HepG2 (cell line): ENCODE data around the gene ACBD6. TPM values are rescaled to one million over a fixed set of nuclear protein-coding genes. Genes with fewer than 3 reads are reported as not detected.

Experiments used
- ATAC-seq: fragments of 200-7000 bp; cut with Tn5 transposase; 3 replicates; pipeline ENCODE4 v1.9.1; 2020; ENCODE audit warnings: mild to moderate bottlenecking, moderate library complexity
- BruUV-seq: library from RNA; stranded (reverse); fragments of 400-500 nt; replicated peaks from 2 replicates; lab custom pipeline; 2021; lab: Mats Ljungman, UMichigan
- CTCF ChIA-PET: fragments of 300-600 bp; formaldehyde crosslinking; extraction: SDS; loops from one replicate; lab custom pipeline; 2021; ENCODE audit warnings: low total read pairs, inconsistent platforms, low intra/inter-chr PET ratio; lab: Yijun Ruan, JAX
- POLR2A ChIA-PET: fragments of 350-600 bp; sonication (Branson Sonifier 250); formaldehyde crosslinking; loops from one replicate; lab custom pipeline; 2020; ENCODE audit warnings: antibody characterized with exemption, inconsistent platforms; lab: Yijun Ruan, JAX
- DNase-seq: peaks from one replicate; pipeline ENCODE4 v3.0.0-alpha.2; 2015; ENCODE audit warnings: low spot score
- FAIRE-seq: peaks from 3 replicates; lab custom pipeline; 2011; peaks lifted over from hg19 to GRCh38; lab: Jason Lieb, UNC
- H2AFZ ChIP-seq: one replicate; pipeline ENCODE4 v1.6.1; 2011; ENCODE audit warnings: low read length, inconsistent platforms
- H3K27ac ChIP-seq: fragments of 300-600 bp; 3 replicates; pipeline ENCODE4 v1.8.0; 2011; ENCODE audit warnings: mixed run types, mild to moderate bottlenecking, mixed read lengths, low read length, inconsistent platforms; ENCODE audit not compliant: insufficient read depth; ENCODE audit errors: extremely low read length
- H3K27me3 ChIP-seq, 2 experiments: fragments of 200-600 bp in 1 of 2; 2 replicates in 1 of 2; 3 replicates in 1 of 2; pipeline versions ENCODE4 v1.6.0 to v1.8.0; 2011; ENCODE audit warnings: low read length in 2 of 2, mild to moderate bottlenecking in 2 of 2, moderate library complexity in 2 of 2, inconsistent platforms in 1 of 2; ENCODE audit not compliant: insufficient read depth in 2 of 2, control insufficient read depth in 1 of 2
- H3K36me3 ChIP-seq, 2 experiments: fragments of 200-600 bp in 1 of 2; replicated peaks in 1 of 2; 2 replicates in 1 of 2; 3 replicates in 1 of 2; pipeline versions ENCODE4 v1.5.1 to v1.8.0; 2011; ENCODE audit warnings: low read length in 2 of 2, inconsistent platforms in 1 of 2; ENCODE audit not compliant: insufficient read depth in 2 of 2, control insufficient read depth in 1 of 2
- H3K4me1 ChIP-seq: 2 replicates; pipeline ENCODE4 v1.5.1; 2012; ENCODE audit warnings: low read length, inconsistent platforms; ENCODE audit not compliant: insufficient read depth
- H3K4me2 ChIP-seq: 2 replicates; pipeline ENCODE4 v1.6.0; 2011; ENCODE audit warnings: low read depth, low read length, inconsistent platforms
- H3K4me3 ChIP-seq, 3 experiments: fragments of 200-600 bp in 1 of 3; sonication (generic), shearing (Covaris generic) in 1 of 3; replicated peaks in 1 of 3; 2 replicates each; pipeline ENCODE4 v1.5.1; 2011 to 2016; ENCODE audit warnings: low read length in 3 of 3, inconsistent platforms in 2 of 3, low read depth in 2 of 3, mild to moderate bottlenecking in 2 of 3, control low read depth in 1 of 3, mixed read lengths in 1 of 3; ENCODE audit not compliant: insufficient read depth in 1 of 3
- H3K79me2 ChIP-seq: one replicate; pipeline ENCODE4 v1.6.1; 2011; ENCODE audit warnings: low read length, inconsistent platforms; ENCODE audit not compliant: insufficient read depth
- H3K9ac ChIP-seq: 2 replicates; pipeline ENCODE4 v1.6.0; 2011; ENCODE audit warnings: mild to moderate bottlenecking, low read depth, low read length, inconsistent platforms; ENCODE audit not compliant: insufficient read depth
- H3K9me3 ChIP-seq: 2 replicates; pipeline ENCODE4 v1.5.1; 2012; ENCODE audit warnings: mild to moderate bottlenecking, low read length
- H4K20me1 ChIP-seq: 2 replicates; pipeline ENCODE4 v1.6.0; 2011; ENCODE audit warnings: inconsistent platforms, mild to moderate bottlenecking, low read length, moderate library complexity; ENCODE audit not compliant: insufficient read depth
- DZIP1 ChIP-seq: sonication (generic); formaldehyde crosslinking; IDR thresholded peaks from 2 replicates; pipeline ENCODE4 v1.5.0; 2020; ENCODE audit warnings: mild to moderate bottlenecking, missing genetic modification reagents
- KLF11 ChIP-seq: IDR thresholded peaks from 2 replicates; pipeline ENCODE4 v1.6.1; 2016; ENCODE audit warnings: missing compliant biosample characterization
- MIER3 ChIP-seq: IDR thresholded peaks from 2 replicates; pipeline ENCODE4 v1.6.1; 2016; ENCODE audit warnings: missing compliant biosample characterization, borderline replicate concordance
- NRL ChIP-seq: sonication (generic); formaldehyde crosslinking; IDR thresholded peaks from 2 replicates; pipeline ENCODE4 v1.5.0; 2020; ENCODE audit warnings: missing genetic modification reagents, mild to moderate bottlenecking, moderate library complexity, borderline replicate concordance
- TAF1 ChIP-seq: sonication (generic); formaldehyde crosslinking; IDR thresholded peaks from 2 replicates; pipeline ENCODE4 v1.4.0; 2020; ENCODE audit warnings: missing genetic modification reagents
- ZNF83 ChIP-seq: sonication (generic); formaldehyde crosslinking; IDR thresholded peaks from 2 replicates; pipeline ENCODE4 v1.4.0; 2020; ENCODE audit warnings: missing genetic modification reagents, mild to moderate bottlenecking, borderline replicate concordance
- WGBS: methylation state at CpG from one replicate; pipeline ENCODE4 v1.1.6; 2017; ENCODE audit warnings: low lambda C conversion rate; 5-methylcytosine and 5-hydroxymethylcytosine counted together
- in situ Hi-C: cut with HindIII; loops from 2 replicates; pipeline ENCODE4 v1.10.0; 2017; ENCODE audit warnings: low pct_unique_long_range_greater_than_20kb; ENCODE audit not compliant: extremely low pct_ligation_motif_present
- intact Hi-C: fragments of 100-400 bp; cut with micrococcal nuclease; formaldehyde crosslinking; loops from one replicate; pipeline ENCODE4 v1.10.0; 2022; ENCODE audit not compliant: unreplicated experiment
- polyA plus RNA-seq, 8 experiments: library from polyadenylated mRNA; depleted of rRNA in 3 of 8; stranded (reverse) in 7 of 8; unstranded in 1 of 8; fragments of >200 nt; fragmentation: Illumina TruSeq in 4 of 8; extraction: Trizol in 4 of 8; gene quantifications; 2 replicates each; pipeline versions ENCODE4 v1.2.1 to v1.2.3, GENCODE V29; 2011 to 2016; ENCODE audit warnings: low read depth in 4 of 8, missing spikeins in 1 of 8, mixed read lengths in 1 of 8; ENCODE audit not compliant: insufficient read depth in 1 of 8
- total RNA-seq, 5 experiments: library from RNA; depleted of rRNA; stranded (reverse); fragments of >200 nt; fragmentation: Illumina TruSeq; extraction: Trizol; gene quantifications; 2 replicates each; pipeline ENCODE4 v1.2.3, GENCODE V29; 2016; ENCODE audit warnings: low read depth in 1 of 5

ACBD6 gene
- total and polyA plus RNA-seq, 2 of the 13 experiments (the other 11 are each of a cell fraction or from before 2014, with no cell fraction given) = 33.5 to 47.2 TPM

- FAIRE-seq (no peak), DNase-seq (no peak), ATAC-seq (no peak)
- no peak overlapping the region for H3K4me3 ChIP-seq
- no peaks in the 10 kb centered on the region for H3K9me3 ChIP-seq
- H2AFZ ChIP-seq = no peak overlapping the region
- no peaks in the 10 kb centered on the region for H3K79me2 ChIP-seq
- WGBS = 72% methylated on average over 6 of the region's 7 CpGs
- H3K4me1 ChIP-seq = peaks cover 51% of the 10 kb centered on the region
- H4K20me1 ChIP-seq = no peaks in the 10 kb centered on the region
- BruUV-seq = no TSS peak
- in situ Hi-C loops = loop anchor here (25.0 kb wide), 1 partner anchor 612 kb away; no protein-coding TSS in a partner anchor
- TF ChIP-seq ZNF83 = no peak
- no peak for TF ChIP-seq KLF11
- TF ChIP-seq DZIP1 (CRISPR knock-in tag) = no peak
- no peak for TF ChIP-seq MIER3 (CRISPR knock-in tag)
- TF ChIP-seq NRL (CRISPR knock-in tag) = no peak
- no peak for TF ChIP-seq TAF1 (CRISPR knock-in tag)
- H3K9ac ChIP-seq = no peak overlapping the region
- intact Hi-C loops = no loop called here
- CTCF ChIA-PET = no interaction called here
- H3K36me3 ChIP-seq = no peaks in the 10 kb centered on the region
- POLR2A ChIA-PET = no interaction called here
- no peak overlapping the region for H3K4me2 ChIP-seq
- no peak overlapping the region for H3K27ac ChIP-seq
- no peaks in the 10 kb centered on the region for H3K27me3 ChIP-seq
Measured at GRCh38 chr1:180524915-180525714, 22.7 kb upstream of the ACBD6 start.
